HEK293T (cell line): ENCODE data around the gene AOAH.
"Not testable (repeated sequence)": the region's sequence is repeated elsewhere in the genome, so short reads cannot be mapped to it uniquely, and the experiment has no call there.

Experiments used
- BHLHE40 ChIP-seq: fragments of 450-650 bp; IDR thresholded peaks from 2 replicates; pipeline ENCODE4 v1.6.1; 2016; ENCODE audit warnings: mild to moderate bottlenecking, moderate library complexity, borderline replicate concordance
- CTBP1 ChIP-seq: fragments of 450-650 bp; IDR thresholded peaks from 2 replicates; pipeline ENCODE4 v1.6.1; 2016; ENCODE audit warnings: borderline replicate concordance
- FOXM1 ChIP-seq: fragments of 450-650 bp; IDR thresholded peaks from 2 replicates; pipeline ENCODE4 v1.6.1; 2017; ENCODE audit warnings: mild to moderate bottlenecking, borderline replicate concordance
- L3MBTL2 ChIP-seq: fragments of 450-650 bp; conservative IDR thresholded peaks from 2 replicates; pipeline ENCODE4 v1.6.1; 2016; ENCODE audit warnings: mild to moderate bottlenecking
- NFRKB ChIP-seq: fragments of 450-650 bp; IDR thresholded peaks from 2 replicates; pipeline ENCODE4 v1.6.1; 2016; ENCODE audit warnings: mild to moderate bottlenecking, moderate library complexity
- SUZ12 ChIP-seq: fragments of 450-650 bp; IDR thresholded peaks from 2 replicates; pipeline ENCODE4 v1.6.1; 2016; ENCODE audit warnings: mild to moderate bottlenecking

DNA sequence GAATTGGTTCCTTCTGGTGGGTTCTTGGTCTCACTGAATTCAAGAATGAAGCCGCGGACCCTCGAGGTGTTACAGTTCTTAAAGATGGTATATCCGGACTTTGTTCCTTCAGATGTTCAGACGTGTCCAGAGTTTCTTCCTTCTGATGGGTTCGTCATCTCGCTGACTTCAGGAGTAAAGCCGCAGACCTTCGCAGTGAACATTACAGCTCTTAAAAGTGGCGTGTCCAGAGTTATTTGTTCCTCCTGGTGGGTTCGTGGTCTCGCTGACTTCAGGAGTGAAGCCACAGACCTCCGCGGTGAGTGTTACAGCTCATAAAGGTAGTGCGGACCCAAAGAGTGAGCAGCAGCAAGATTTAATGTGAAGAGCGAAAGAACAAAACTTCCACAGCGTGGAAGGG, 220.1 kb downstream of the AOAH start:
- TF ChIP-seq BHLHE40, NFRKB, SUZ12, FOXM1, CTBP1, L3MBTL2: not testable (repeated sequence)
